ENCODE data around the gene BRD9.
A peak's percentile ranks its signal among the peaks of the same experiment; 100 is the strongest.
"Not testable (repeated sequence)": the region's sequence is repeated elsewhere in the genome, so short reads cannot be mapped to it uniquely, and the experiment has no call there.

BRD9 gene

DNA sequence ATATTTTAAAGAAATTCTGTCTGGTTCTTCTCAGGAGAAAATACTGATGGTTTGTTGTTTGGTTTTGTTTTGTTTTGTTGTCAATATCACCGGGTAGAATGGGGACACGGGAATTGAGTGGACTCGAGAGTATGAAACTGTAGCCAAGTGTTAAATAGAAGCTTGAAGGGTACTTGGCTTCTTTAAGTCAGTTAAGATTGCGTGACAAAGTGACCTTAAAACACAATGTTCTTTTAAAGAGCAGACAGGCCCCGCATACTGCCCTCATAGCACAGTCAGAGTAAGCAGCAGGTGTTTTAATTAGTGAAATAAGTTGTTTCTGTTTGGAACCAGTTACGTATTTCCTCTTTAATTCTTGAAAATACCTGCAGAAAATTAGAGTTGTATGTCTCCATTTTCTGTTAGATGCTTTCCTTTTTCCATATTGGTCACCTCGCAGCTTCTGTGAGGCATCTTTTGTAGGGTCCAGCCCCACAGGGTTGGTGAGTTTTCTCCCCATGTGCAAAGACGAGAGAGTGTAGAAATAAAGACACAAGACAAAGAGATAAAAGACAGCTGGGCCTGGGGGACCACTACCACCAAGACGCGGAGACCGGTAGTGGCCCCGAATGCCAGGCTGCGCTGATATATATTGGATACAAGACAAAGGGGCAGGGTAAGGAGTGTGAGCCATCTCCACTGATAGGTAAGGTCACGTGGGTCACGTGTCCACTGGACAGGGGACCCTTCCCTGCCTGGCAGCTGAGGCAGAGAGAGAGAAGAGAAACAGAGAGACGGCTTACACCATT lies 9.7 kb upstream of the BRD9 start:
- DNase-seq: no peak

DNA sequence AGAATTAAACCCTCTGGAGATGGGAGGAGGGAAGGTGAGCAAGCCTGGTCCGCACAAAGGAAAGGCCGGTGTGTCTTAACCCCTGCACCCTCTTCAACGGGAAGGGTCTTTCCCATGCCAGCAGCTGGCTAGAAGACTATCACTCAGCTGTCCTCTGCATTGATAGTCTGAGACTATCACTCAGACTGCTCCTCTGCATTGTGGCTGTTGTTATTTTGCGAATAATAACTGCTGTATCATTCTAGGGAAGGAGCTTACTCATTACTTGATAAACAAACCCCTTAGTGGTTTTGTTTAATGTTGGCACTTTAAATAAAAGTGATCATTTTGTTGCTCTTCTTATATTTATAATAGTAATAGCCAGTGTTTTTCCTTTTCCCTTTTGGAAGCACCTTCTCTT lies 8.2 kb upstream of the BRD9 start:
- DNase-seq: no peak

DNA sequence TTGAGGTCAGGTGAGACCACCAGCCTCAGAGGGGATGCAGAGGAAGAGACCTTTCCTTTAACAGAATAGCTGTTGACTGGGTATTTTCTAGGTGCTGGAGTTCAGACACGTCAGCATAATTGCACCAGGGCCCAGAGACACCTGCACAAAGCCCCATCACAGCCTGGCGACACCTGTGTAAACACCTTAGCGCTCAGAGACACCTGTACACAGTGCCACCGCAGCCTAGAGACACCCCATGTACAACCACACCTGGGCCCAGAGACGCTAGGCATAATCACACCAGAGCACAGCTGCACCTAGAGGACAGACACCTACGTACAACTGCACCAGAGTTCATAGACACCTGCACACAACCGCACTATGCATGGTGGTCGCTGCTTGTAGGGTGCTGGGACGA lies 1.1 kb upstream of the BRD9 start:
- no peak for DNase-seq

DNA sequence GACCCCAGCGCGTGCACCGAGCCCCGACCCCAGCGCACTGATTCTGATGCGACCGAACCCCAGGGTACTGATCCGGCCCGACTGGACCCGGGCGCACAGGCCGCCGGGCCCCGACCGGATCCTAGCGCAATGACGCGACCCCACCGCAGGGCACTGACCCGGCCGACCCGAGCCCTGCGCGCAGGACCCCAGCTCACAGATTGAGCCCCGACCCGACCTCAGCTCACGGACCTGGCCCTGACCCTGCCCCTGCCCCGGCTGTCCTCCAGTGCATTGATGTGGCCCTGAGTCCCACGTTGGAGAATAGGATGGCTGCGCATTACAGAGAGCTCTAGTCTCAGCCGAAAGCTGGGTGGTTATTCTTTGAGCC lies 521 bp upstream of the BRD9 start:
- DNase-seq: peak; percentile 28

DNA sequence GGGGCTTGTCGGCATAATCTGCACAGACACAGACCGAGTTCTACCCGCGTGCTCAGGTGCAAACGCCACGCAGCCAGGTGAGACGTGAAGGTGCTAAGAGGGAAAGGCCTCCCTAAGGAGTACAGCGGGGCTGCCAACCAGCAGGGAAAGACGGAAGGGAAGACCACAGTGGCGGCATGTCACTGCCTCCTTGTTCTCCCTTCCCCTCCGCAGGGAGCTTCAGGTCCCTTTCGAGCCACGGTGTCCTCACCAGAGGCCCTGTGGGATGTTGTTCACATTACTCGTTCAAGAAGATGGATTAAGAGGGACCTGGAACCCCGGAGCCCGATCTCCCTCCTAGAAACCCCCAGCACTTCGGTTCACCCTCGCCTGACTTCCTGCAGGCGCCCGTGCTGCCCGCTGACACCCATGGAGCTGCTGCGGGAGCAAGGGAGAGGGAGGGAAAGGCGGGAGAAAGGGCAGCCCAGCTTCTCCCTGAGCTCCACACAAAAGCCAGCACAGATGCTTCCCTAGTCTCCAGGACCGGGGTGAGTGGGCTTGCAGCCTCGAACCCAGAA lies 686 bp downstream of the BRD9 start:
- peak; percentile 42 for DNase-seq

DNA sequence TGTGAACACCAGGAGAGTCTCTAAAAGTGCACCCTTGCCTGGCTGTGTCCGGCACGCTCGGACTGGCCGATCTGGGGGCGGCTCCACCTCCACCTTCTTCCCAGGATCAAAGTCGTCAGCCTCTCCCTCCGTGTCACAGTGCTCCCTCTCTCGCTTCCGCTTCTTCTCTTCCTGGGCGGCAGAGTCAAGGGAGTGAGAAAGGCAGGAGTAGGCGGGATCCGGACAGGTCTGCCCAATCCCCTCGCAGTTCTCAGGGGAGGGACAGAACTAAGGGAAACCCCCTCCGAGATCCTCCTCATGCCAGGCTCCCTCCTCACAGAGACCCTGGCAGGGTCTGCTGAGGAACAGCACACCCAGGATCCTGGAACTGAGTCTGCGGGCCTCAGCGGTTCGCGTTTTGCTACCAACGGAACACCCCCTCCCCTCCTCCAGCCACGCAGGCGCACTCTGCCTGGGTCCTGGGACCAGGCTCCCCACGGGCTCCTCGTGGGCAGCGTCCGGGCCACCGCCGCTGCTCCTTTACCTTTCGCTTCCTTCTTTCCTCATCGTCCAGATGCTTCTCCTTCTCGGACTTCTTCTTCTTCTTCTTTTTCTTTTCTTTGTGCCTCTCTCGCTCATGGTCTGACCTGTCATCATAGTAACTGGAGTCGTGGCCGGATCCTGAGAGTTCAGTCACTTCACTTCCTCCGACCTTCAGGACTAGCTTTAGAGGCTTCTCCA lies 1.3 kb downstream of the BRD9 start:
- no peak for DNase-seq

DNA sequence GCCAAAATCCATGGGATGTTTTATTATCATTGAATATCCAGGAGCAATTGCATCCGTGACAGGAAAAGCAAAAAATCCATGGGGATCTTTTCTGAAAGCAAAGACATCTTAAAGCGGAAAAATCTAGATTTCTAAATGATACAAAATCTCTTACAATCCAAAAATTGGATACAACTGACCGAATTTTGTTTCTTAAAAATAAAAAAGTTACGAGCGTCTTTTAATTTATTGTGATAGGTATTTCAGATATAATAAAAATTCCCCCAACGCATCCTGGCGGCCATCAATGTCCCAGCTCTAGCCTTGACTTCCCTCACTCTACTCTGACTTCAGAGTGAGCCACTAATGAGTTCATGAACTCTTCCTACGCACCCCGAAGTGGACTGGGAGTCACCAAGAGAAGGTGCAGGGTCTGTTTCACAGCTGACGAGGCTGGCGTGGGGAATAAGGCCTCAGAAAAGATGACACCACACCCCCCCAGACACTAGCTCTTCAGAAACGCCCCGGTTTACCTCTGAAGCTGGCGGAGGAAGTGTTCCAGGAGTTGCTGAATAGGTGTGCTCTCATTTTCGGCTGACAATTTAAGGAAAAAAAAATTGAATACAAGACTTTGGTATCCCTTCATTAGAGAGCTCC lies 3.4 kb downstream of the BRD9 start:
- no peak for DNase-seq

DNA sequence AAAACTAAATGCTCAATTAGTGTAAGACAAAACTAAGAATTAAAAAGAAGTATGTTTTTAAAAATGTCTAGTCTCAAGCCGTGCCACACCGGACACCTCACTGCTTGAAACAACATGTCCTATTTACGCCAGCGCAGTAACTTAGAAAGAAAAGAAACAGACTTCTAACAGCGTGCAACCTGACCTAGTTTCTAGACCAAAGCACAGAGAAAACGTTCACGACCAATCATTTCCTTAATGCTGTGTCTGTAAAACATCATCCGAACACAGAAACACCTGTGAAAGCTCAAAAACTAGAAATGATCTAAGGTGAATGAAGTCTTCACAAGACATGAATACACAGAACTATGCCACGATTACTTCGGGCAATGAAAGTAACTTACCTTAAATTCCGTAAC lies 4.0 kb downstream of the BRD9 start:
- DNase-seq: no peak

DNA sequence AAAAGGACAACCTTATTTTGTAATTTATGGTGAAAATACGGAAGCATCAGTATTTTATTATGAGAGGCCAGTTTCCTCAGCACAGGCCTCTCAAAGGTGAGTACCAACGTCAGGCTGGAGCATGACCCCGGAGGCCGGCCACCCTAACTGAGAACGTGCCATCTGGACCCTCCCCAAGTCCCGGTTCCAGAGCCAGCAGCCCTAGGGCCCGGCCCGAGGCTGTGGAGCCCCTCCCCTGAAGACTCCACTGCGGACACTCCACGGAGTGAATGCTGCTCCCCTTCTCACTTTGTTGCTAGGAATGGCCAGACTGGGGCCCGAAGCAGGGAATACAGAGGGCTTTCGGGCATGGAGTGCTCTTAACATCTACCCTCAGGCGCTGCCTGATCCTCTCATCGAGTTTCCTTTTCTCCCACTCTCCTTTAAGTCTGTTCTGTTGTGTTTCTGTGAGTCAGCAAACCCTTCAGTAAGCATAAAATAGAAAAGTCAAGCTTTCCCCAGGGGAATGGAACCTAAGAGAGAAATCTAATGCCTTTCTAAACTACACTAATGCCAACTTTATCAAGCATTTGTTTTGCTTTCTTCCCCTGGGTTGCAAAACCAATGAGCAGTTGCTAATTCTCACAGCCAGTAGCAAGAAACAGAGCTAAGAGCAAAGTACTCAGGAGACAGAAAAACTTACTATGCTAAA lies 4.5 kb downstream of the BRD9 start:
- no peak for DNase-seq

DNA sequence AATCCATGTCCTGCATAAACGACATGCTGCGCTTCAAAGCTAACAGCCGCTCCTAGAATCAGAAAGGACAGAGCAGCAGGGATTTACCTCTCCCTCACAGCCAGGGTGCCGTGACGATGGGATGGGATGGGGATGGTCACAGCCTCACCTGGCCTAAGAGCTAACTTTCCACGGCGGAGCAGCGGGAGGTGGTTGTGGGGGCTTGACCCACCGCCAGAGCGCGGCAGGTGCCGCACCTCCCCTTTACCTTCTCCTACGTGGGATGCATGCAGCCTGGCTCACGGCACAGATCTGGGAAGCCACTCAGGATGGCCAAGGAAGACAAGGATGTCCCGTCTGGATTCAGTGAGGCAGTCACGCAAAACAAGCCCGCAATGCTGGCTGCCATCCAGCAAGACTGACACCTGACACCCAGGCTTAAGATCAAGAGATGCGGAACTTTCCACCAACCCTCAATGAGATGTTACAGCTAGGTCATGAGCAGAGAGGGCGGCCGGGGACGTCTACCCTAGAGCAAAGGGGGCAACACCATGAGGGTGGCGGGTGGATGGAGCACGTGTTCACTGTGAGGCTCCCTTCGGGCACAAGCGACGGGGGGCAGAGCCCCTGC lies 5.8 kb downstream of the BRD9 start:
- DNase-seq: no peak

DNA sequence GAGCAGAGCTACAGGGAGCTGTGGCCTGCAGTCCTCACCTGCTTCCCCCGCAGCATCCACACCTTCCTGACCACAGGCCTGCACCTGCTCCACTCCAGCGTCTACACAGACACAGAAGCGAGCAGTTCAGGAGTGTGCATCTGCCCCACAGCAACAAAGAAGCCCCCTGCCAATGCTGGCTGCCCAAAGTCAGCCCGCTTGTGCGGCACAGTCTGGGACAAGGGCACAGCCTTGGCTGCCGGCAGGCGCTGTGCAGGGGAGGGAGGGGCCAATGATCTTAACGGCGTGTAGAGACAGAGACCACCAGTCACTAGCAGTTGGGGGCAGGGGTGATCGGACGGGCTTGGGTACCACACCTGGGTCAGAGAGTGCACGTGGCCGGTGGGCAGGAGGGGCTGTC lies 6.6 kb downstream of the BRD9 start:
- no peak for DNase-seq

DNA sequence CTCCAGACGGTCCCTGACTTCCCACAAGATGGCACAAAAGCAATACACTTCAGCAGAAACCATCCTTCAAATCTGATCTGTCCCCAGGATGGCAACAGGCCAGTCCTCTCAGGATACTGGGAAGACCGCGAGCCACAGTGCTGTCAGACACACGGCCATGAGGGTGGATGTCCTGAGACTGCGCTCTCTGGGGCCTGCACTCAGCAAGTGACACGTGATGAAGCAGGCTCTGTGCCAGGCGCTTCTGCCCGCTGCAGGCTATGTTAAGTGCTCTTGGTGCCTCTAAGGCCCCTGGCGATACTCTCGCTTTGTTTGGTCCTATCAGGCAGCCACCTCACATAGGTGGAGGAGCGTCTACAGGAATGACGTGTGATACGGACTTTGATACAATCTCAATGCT lies 7.1 kb downstream of the BRD9 start:
- DNase-seq: no peak

DNA sequence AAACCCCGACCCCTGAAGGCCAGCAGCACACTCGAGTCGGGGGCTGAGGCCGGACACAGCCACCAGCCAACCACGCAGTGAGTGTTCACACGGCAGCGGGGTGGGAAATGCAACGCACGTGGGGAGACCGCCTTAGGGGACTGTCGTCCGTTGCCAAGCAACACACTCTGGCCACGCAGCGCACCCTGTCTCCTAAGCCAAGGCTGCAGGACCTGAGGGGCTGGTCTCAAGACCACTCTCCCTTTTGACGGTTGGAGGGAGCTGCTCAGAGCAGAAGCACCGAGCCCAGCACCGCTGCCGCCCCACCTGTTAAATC lies 7.5 kb downstream of the BRD9 start:
- no peak for DNase-seq

DNA sequence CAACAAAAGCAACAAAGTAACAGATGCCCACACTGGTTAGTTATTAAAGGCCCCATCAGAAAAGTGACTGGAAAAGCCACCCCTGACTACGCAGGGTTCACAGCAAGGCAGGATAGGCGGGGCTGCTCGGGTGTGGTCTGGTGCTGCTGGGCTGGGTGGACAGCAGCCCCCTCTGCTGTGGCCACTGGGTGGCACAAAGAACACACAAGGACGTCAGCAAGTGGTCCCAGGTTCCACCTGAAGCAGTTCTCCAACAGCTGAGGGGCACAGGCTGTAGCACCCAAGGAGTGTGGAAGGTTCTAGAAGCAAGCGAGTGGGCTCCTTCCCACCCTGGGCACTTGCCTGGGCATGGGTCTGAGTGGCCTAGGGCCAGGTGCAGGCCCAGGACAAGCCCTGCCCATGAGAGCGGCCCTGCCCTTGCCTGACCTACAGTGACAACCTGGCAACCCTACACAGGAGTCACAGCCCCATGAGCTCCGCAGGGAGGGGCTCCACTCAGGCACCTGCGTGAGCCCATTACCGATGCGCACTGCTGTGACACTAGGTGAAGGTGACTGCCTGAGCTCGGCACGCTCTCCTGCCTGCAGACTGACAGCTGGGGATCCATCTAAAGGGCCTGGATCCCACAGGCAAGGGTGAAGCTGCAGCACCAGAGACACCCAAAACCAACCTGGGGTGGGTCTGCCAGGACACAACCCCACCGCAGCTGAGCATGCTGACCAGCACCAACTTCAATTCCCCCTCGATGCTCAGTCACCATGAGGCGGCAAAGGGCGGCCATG lies 8.1 kb downstream of the BRD9 start:
- DNase-seq: no peak

DNA sequence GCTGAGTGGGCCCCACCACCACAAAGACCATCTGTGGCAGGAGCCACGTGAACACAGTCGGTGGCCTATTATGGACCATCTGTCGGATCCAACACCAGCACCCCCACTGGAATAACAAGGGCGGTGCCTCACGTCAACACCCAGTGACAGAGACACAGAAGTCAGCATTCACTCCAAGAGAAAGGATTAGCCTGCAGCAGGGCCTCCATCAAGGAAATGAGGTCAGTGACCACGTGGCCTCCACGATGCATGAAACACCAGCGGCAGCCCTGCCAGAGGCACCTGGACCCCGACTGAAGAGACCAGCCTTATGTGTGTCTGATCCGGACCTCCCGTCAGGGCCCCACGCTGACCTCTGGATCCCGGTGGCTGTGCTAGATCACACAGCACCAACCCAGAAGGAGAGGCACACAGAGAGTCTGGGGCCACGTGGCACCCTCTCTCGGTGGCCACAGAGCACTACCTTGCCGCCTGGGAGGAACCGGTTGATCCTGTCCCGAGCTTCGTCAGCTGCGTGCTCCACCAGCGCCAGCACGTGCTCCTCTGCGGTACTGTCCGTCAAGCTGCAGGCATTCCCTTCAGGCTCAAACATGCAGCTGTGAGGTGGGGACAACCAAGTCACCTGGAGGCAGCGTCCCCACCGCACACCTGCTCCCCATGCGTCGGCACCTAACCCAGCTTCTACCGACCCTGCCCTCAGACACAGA lies 9.0 kb downstream of the BRD9 start:
- no peak for DNase-seq

DNA sequence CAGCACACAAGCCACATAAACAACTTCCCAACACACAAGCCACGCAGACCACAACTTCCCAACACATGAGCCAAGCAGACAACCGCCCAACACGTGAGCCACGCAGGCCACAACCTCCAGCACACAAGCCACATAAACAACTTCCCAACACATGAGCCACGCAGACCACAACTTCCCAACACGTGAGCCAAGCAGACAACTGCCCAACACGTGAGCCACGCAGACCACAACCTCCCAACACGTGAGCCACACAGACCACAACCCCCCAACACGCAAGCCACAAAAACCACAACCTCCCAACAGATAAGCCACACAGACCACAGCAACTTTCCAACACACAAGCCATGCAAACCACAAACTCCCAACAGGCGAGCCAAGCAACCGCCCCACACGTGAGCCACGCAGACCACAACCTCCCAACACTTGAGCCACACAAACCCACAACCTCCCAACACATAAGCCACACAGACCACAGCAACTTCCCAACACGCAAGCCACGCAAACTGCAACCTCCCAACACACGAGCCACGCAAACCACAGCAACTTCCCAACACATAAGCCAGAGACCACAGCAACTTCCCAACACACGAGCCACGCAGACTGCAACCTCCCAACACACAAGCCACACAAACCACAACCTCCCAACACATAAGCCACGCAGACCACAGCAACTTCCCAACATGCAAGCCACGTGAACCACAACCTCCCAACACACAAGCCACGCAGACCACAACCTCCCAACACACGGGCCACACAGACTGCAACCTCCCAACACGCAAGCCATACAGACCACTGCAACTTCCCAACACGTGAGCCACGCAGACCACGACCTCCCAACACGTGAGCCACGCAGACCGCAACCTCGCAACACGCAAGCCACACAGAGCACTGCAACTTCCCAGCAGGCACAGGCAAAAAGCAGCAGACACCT lies 10.1 kb downstream of the BRD9 start:
- no peak for DNase-seq

DNA sequence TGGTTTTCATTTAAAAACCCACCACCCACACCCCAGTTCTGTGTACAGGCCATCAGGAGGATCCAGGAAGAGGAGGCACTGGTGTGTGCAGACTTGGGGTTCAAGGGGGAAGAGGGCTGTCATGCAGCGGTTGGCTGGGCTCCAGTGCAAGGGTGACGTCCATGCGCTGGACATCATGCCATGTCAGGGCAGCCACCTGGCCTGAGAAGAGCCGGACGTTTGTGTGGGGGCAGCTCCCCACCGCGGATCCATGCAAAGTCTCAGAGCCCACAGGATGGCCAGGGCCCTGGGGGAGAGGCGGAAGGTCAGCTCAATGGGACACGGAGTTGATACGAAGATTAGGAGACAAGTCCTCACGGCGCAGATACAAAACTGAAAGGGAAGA lies 11.1 kb downstream of the BRD9 start:
- DNase-seq: no peak

DNA sequence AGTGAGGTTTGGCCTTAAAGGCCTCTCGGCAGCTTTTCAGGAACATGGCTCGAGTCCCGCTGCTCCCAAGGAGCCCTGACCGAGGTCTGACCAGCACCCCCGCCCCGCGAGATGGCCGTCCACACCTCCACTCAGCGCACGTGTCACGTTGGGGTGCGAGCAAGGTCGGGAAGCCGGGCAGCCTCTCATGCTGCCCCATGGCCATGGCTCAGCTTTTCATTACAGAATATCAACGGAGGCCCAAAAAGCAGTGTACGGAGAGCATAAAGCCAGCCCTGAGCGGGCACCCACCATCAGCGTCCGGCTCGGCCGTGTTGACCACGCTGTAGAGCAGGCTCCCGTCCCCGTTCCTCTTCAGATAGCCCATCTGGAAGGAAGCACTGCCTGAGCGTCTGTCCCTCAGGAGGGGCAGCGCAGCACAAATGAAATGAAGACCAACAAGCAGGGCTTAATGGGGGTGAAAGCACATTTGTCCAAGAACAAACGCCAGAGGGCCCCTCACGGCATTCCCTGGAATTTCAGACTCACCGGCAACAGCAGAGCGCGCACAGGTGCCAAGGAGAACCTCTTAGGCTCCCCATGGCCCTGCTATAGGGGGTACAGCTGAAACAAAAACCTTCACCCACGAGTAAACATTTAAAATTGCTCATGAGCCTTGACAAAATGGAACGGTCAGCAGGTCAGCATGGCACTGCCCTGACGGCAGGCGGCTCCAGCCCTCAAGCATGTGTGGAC lies 11.6 kb downstream of the BRD9 start:
- no peak for DNase-seq

DNA sequence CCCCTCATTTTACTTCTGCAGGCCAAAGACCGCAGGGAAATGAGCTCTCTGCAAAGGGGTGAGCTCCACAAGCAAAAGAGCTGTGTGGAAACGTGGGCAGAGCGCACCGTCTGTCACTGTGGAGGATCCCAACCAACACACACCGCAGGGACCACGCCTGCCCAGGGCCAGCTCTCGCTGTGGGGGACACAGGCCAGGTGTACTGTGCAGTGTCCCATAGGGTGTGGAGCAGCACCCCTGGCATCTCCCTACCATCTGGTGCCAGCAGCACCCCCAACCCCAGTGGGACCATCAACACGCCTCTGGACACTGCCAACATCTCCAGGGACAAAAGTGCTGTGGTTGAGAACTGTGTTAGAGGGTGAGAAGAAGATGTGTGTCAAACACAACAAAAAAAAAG lies 13.9 kb downstream of the BRD9 start:
- DNase-seq: not testable (repeated sequence)

DNA sequence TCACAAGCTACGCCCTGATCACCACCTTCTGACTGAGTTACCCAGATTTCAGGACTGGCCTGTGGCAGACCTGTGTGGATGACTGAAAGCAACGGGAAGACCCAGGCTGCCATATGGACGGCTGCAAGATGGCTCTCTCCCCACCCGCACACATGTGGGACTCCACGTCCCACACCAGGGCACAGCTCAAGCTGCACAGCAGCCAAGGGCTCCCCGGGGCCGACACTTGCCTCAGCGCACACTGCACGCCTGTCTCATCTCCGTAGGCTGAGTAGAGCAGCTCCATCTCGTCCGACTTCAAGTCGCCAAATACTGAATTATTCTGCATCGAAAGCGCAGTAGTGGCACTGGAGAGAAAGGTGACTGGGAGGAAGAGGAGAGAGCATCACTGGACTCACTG lies 14.5 kb downstream of the BRD9 start:
- DNase-seq: no peak

Data from hematopoietic multipotent progenitor cell treated with erythropoietin and hydrocortisone succinate and interleukin-3 and kit ligand, for 6 days (in vitro differentiated cells).